Activated CD4-positive, alpha-beta T cell treated with anti-CD3 and anti-CD28 coated beads for 24 hours (primary cell): Measurements from ENCODE around the gene KRT78.
"Not testable (repeated sequence)": the region's sequence is repeated elsewhere in the genome, so short reads cannot be mapped to it uniquely, and the experiment has no call there.

ENCODE experiments used
- DNase-seq, 2 donors: peaks; one replicate each; pipeline ENCODE4 v3.0.0-alpha.2; 2020; ENCODE audit warnings: low read depth in 2 of 2

The KRT78 gene

GRCh38 chr12:52797529-52797894, 51.3 kb downstream of the KRT78 start:
- no peak for DNase-seq

DNA sequence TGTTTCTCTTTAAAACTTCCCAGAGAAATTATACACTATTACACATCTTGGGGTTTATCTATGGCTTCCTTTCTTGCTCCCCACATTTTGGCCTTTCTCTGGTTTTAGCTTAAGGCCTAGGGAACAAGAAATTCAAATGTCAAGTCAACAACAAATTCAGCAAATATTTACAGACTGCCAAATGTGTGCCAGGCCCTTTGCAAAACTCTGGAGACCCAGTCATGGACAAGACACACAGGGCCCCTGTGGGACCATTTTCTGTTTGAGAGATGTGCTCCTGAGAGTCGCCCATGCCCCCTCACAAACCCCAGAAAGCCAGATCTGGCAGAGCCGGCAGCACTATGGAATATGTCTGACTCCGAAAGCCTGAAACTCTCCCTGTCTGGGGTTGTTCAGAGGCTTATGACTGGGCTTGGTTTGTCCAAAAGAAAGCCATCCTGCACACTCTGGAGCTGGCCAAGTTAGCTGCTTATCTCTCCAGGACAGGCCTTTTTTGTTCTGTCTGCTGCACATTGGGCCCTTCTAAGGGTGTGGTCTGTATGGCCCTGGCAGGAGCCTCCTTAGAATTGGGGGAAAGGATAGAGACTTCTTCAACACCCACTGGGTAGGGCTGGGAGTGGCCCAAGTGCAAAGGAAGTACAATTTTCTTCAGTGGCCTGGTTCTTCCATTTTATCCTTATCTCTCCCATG, 51.8 kb downstream of the KRT78 start:
- no peak for DNase-seq

- DNase-seq, result no peak
These were observed 52.4 kb downstream of the KRT78 start for GRCh38 chr12:52796429-52796794.

DNA sequence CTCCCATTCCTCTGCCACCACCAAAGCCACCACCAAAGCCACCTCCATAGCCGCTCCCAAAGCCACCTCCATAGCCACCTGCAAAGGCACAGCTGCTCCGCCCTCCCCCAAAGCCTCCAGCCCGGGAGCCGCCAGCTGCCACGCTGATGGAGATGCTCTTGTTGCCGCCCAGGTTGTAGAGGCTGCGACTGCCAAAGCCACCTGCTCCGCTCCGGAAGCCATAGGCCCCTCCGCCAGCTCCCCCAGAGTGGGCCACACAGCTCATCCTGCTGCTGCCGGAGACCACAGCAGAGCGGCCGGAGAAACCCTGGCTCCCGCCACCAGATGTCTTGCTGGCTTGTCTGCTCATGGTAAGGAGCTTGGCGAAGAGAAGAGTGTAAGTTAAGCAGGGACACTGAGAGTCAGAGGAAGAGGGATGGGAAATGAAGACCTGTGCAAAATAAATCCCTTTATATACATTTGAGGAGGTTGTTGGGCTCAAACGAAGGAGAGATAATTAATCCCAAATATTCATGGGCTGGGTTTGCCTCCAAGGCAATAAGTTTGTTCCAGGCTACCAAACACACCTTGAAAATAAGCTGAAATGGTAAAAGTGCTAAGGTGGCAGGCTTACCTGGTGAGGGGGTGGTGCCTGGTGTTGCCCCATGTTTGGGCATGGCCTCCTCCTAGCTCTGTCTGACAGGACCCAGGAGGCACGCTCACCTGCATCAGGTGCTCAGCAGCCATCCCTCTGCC, 52.9 kb downstream of the KRT78 start, which contains the start of gene KRT3:
Gene KRT3 (minus strand): TSS at position 424 of the 735 bp plus-strand sequence. CDS start 75 bp downstream, at position 349.
- no peak for DNase-seq

DNA sequence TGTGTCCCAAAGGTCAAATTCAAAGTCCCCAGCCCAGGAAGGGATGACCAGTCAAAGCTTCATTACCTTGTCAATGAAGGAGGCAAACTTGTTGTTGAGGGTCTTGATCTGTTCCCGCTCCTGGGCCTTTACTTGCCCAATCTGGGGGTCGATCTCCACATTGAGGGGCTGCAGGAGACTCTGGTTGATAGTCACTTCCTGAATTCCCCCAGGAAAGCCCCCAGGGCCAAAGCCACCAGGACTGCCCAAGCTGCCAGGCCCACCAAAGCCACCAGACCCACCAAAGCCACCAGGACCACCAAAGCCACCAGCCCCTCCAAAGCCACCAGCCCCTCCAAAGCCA, 53.5 kb downstream of the KRT78 start:
- not testable (repeated sequence) for DNase-seq

GRCh38 chr12:52794479-52795331, 54.1 kb downstream of the KRT78 start:
- DNase-seq, result no peak

DNA sequence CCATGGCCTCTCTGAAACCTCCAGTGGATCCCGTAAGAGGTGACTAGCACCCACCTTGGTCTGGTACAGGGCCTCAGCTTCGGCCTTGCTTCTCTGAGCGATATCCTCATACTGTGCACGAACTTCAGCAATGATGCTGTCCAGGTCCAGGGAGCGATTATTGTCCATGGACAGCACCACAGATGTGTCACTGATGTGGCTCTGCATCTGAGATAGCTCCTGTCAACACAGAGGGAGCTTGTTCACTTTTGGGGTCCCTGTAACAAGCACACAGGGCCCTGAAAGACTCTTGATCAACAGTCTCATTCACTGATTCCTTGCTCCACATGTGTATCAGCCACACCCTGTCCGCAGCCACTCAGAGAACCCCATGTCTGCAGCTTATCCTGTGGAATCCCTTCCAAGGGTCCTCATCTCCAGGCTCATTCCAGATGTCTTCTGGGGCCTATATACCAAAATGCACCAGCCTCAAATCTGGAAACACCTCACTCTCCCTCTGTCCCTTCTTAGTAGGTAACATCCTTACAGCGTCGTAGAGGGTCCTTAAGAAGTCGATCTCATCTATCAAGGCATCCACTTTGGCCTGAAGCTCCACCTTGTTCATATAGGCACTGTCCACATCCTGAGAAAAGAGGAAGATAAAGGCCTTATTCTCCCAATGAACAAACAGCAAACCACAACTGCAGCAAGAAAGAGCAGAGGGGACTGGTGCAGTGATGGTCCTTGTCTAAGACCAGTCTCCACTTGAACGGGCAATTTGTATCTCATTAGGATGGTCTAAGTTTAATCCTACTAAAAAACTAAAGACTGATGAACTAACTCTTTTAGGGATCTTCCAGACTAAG, 56.4 kb downstream of the KRT78 start:
- DNase-seq, result no peak

GRCh38 chr12:52791271-52792184, 57.3 kb downstream of the KRT78 start:
- no peak for DNase-seq

GRCh38 chr12:52790427-52791270, 58.1 kb downstream of the KRT78 start:
- DNase-seq, result no peak

- no peak for DNase-seq
These were observed 59.0 kb downstream of the KRT78 start for GRCh38 chr12:52789637-52790426.

DNA sequence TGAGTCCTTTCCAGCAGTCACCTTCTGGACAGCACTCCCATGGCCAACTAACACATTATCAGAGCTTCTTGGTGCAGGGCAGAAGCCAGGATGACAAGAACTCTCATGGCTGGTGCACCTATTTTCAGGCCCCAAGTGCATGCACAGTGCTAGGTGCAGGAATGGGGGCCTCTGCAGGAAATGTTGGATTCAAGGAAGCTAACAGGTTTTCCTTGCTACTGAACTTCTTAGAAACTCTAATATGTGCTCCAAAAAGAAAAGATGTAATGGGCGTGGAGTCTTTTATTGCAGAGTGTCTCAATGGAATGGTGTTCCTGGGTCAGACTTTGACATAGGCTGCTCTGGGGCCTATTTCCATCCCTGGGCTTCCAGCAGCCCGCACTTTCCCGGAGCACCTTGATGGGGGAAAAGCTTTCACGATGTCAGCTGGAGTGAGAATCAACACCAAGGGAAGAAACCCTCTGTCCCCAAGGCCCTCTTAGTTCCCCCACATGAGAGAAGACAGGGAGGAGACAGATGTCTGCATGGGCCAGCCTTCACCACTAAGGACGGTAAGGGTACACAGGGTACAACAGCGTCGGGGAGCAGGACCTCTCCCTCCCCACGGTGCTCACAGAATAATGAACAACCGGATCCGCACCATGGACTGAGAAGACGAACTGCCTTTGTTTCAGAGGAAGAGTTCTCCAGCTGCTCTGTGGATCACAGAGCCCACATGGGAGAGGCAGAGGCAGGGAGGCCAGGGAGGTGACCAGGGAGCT, 59.7 kb downstream of the KRT78 start:
- DNase-seq, result no peak

GRCh38 chr12:52788192-52788875, 60.5 kb downstream of the KRT78 start:
- DNase-seq, result no peak
